WI38 (cell line): ENCODE measurements around the gene CALR3.

Experiments used
- H3K4me3 ChIP-seq: 2 replicates; pipeline ENCODE4 v1.5.1; 2011; ENCODE audit warnings: low read depth, mild to moderate bottlenecking, control low read depth, low read length
- TF ChIP-seq, protein P1 (sequence below): IDR thresholded peaks from 2 replicates; pipeline ENCODE4 v1.5.1; 2012; ENCODE audit warnings: low read depth, mild to moderate bottlenecking, control low read depth, low read length

The CALR3 gene

DNA sequence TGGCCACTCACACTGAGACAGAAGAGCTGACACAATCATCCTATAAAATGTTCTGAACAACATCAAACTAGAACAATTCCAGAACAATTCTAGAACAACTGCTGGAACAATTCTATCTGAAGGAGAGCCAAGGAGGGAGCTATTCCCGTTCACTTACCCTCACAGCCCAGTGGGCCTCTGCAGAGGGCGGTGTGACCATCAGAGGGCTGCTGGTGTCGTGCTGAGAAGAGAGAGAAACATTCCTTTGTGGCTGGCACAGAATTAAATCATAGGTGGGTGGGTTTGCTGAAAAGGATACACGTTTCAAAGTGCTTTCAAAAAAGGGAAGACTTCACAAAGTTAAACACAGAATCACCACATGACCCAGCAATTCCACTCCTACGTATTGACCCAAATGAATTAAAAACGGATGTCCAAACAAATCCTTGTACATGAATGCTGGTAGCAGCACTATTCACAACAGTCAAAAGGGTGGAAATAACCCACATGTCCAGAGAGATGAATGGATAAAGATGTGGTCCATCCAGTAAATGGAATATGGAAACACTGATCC, 59.1 kb downstream of the CALR3 start:
- no peak overlapping the region for H3K4me3 ChIP-seq
- TF ChIP-seq, protein P1, sequence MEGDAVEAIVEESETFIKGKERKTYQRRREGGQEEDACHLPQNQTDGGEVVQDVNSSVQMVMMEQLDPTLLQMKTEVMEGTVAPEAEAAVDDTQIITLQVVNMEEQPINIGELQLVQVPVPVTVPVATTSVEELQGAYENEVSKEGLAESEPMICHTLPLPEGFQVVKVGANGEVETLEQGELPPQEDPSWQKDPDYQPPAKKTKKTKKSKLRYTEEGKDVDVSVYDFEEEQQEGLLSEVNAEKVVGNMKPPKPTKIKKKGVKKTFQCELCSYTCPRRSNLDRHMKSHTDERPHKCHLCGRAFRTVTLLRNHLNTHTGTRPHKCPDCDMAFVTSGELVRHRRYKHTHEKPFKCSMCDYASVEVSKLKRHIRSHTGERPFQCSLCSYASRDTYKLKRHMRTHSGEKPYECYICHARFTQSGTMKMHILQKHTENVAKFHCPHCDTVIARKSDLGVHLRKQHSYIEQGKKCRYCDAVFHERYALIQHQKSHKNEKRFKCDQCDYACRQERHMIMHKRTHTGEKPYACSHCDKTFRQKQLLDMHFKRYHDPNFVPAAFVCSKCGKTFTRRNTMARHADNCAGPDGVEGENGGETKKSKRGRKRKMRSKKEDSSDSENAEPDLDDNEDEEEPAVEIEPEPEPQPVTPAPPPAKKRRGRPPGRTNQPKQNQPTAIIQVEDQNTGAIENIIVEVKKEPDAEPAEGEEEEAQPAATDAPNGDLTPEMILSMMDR = no peak

DNA sequence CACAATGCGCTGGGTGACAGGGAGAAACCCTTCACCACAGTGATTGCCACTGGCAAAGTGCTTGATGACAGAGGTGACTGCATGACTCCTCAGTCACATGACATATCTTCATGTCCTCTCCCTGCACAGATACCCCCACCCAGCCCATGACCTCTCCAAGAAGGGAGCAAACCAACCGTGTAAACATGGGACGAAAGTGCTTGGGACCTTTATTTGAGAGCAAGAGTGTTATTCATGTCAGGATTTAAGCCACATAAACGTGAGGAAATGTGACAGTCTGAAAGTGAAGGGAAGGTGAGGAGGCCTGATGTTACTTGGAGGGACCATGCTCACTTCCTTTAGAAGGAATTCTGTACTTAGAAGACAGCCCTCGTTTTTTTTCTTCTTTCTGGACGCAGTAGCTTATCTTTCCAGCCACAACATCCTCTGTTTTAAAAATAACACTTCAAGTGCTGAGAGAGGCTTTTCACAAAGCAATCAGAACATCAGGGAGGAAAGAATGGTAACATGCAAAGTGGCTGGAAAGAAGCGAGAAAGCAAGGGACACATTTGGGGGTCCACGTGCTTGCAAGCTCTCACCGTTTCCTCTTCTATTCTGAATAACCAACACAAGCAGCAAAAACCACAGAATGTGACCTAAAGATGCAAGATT, 59.8 kb downstream of the CALR3 start:
- H3K4me3 ChIP-seq = no peak overlapping the region
- TF ChIP-seq, protein P1 = no peak

DNA sequence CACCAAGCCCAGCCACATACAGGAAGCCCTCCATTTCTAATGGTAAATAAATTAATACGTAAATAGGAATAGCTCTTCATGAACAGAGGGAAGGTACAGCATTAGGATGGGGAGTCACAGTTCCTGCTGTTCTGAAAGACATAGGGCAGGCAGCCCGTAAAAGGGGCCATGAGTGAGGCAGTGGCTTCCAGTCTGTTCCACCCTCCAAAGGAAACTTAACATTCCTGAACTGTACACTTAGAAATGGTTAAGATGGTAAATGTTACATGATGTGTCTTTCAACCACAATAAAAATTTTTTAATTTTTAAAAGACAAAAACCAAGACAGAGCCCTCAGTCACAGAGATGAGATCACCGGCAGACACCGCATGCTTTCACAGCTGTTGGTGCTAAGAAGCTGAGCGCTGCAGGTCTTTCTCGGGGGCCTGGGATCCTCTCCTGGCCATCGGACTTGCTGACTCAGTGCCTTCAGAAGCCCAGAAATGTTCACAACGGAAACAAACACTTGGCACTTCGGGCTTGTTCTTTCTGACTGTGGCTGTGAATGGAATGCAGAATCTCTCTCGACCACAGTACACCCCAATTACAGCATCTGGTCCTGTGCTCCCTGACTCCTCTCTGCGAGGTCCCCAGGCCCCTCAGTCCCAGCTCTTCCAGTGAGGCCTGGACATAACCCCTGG, 60.6 kb downstream of the CALR3 start:
- H3K4me3 ChIP-seq = no peak overlapping the region
- TF ChIP-seq, protein P1 = no peak

DNA sequence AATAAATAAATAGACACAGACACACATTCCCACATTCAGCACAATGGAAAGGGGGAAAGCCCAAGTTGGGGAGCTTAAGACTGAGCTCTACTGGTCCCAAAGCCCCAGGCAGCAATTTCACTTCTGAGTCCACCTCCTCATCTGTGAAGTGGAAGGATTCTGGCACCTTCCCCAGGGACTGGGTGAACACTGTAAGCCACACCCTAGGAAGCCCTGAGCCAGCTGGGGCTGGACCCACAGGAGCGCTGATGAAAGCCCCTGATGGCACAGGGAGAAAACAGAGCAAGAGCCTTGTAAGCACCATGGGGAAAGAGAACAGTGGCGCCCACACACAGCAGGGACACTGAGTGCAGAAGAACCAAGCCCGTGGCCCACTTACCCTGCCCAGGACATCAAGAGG, 62.0 kb downstream of the CALR3 start:
- no peak overlapping the region for H3K4me3 ChIP-seq
- TF ChIP-seq, protein P1 = no peak

DNA sequence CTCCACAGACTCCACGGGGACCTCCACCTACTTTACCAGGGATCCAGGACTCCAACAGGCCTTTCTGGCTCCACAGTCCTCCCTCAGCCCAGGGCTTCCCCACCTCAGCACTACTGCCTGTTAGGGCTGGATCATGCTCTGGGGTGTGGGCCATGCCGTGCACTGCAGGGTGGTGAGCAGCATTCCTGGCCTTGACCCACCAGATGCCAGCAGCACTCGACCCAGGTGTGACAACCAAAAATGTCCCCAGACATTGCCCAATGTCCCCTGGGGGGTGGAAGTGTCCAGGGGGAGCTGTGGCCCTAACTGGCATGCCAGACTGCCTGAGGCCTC, 66.2 kb downstream of the CALR3 start:
- TF ChIP-seq, protein P1 = no peak
- no peak overlapping the region for H3K4me3 ChIP-seq

DNA sequence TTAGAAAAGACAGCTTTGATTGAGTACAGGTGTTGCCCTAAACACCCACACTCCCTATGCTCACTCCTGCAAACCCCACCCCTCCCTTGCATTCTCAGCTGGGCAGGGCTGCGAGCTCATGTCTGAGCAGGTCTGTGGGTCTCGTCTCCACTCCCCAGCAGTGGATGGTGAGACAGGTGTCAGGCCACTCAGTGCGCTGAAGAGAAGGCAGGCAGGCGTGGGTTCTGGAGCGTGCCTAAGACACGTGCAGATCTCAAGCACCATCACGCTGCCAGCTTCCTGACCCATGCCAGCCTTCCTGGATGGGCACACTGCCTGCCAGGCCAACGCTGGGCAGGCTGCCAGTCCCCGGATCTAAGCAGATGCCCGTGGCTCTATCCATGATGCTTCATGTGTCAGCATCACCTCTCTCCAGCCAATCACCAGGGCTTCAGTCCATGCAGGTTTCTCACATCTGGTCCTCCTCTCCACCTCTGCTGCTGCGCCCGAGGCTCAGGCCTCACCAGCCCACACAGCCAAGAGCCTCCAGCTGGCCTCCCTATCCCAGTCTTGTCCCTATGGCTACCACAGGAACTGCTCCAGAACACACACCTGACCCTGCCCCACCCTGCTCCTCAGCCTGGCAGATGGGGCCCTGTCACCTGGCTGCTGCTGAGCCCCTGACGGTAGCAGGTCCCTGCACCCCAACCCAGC, 66.8 kb downstream of the CALR3 start:
- TF ChIP-seq, protein P1 = no peak
- no peak overlapping the region for H3K4me3 ChIP-seq
